Muscle of leg (tissue), 16 donors: ENCODE results near the gene TMEM53. TPM values are rescaled to one million over a fixed set of nuclear protein-coding genes. Genes with fewer than 3 reads are reported as not detected.

Experiments used
- DNase-seq: peaks from one replicate; pipeline ENCODE4 v3.0.0; 2013
- H3K27ac ChIP-seq: one replicate; pipeline ENCODE4 v1.5.1; 2013; ENCODE audit warnings: mild to moderate bottlenecking, low read length, control low read depth
- H3K27me3 ChIP-seq: one replicate; pipeline ENCODE4 v1.6.1; 2013; ENCODE audit warnings: low read length; ENCODE audit not compliant: control insufficient read depth, insufficient read depth
- H3K36me3 ChIP-seq: one replicate; pipeline ENCODE4 v1.6.1; 2013; ENCODE audit warnings: low read length; ENCODE audit not compliant: control insufficient read depth, insufficient read depth
- H3K4me1 ChIP-seq: one replicate; pipeline ENCODE4 v1.6.1; 2013; ENCODE audit warnings: low read length; ENCODE audit not compliant: control insufficient read depth, insufficient read depth
- H3K4me3 ChIP-seq: one replicate; pipeline ENCODE4 v1.5.1; 2013; ENCODE audit warnings: low read length, control low read depth
- H3K9me3 ChIP-seq: replicated peaks from 2 replicates; pipeline ENCODE4 v1.6.1; 2013; ENCODE audit warnings: low read depth, low read length; ENCODE audit not compliant: control insufficient read depth
- WGBS: methylation state at CpG from one replicate; pipeline ENCODE4 v1.1.5; 2013; ENCODE audit warnings: missing lambda C conversion rate; ENCODE audit not compliant: insufficient coverage; 5-methylcytosine and 5-hydroxymethylcytosine counted together
- long read RNA-seq, 11 donors: transcript quantifications; one replicate each; lab custom pipeline, GENCODE V29; 2026
- polyA plus RNA-seq, 8 donors: library from polyadenylated mRNA; unstranded; fragments of 120-200 nt; gene quantifications; one replicate each; pipeline versions ENCODE4 v1.2.1 to v1.2.3, GENCODE V29; 2013; ENCODE audit warnings: inconsistent platforms in 1 of 8, low replicate concordance in 1 of 8; ENCODE audit not compliant: insufficient read length in 8 of 8, insufficient read depth in 1 of 8
- total RNA-seq: library from RNA; stranded (reverse); fragments of 120-200 nt; gene quantifications from one replicate; pipeline ENCODE4 v1.2.4, GENCODE V29; 2013

TMEM53 gene
- total RNA-seq (3.5 TPM), polyA plus RNA-seq (1 to 10 TPM; 5.4 to 7.8 (median 6.4) TPM)
- long read RNA-seq, donor 1, partial matches to known transcripts: 0 of 1 reads
- long read RNA-seq, donor 1, other reads (novel, unspliced or antisense): 0 of 1 reads
- long read RNA-seq, donor 2, partial matches to known transcripts: 0 of 1 reads
- long read RNA-seq, donor 2, other reads (novel, unspliced or antisense): 0 of 1 reads
- long read RNA-seq, donor 3, partial matches to known transcripts: 5 of 20 reads
- long read RNA-seq, donor 3, other reads (novel, unspliced or antisense): 9 of 20 reads
- long read RNA-seq, donor 4, partial matches to known transcripts: 0 of 2 reads
- long read RNA-seq, donor 4, other reads (novel, unspliced or antisense): 0 of 2 reads
- long read RNA-seq, donor 5, partial matches to known transcripts: 0 of 7 reads
- long read RNA-seq, donor 5, other reads (novel, unspliced or antisense): 0 of 7 reads
- long read RNA-seq, donor 6, partial matches to known transcripts: 0 of 6 reads
- long read RNA-seq, donor 6, other reads (novel, unspliced or antisense): 0 of 6 reads
- long read RNA-seq, donor 7, partial matches to known transcripts: 0 of 7 reads
- long read RNA-seq, donor 7, other reads (novel, unspliced or antisense): 0 of 7 reads
- long read RNA-seq, donor 8, partial matches to known transcripts: 0 of 2 reads
- long read RNA-seq, donor 8, other reads (novel, unspliced or antisense): 0 of 2 reads
- long read RNA-seq, donor 9, partial matches to known transcripts: 11 of 17 reads
- long read RNA-seq, donor 9, other reads (novel, unspliced or antisense): 0 of 17 reads
- long read RNA-seq, donor 10, partial matches to known transcripts: 0 of 8 reads
- long read RNA-seq, donor 10, other reads (novel, unspliced or antisense): 0 of 8 reads
- long read RNA-seq, donor 11, partial matches to known transcripts: 0 of 5 reads
- long read RNA-seq, donor 11, other reads (novel, unspliced or antisense): 0 of 5 reads

GRCh38 chr1:44674113-44675000 is at the start of gene TMEM53, which contains the start of gene ARMH1:
Gene TMEM53, minus strand, starts transcription at chr1:44674481. Its CDS starts 90 bp downstream, at chr1:44674391.
Gene ARMH1, plus strand, starts transcription at chr1:44674714. Its CDS starts 14,984 bp downstream, at chr1:44689698.
- H3K27me3 ChIP-seq: no peaks in the 10 kb centered on the region
- peak within 1 kb of the TSS; percentile 98 for H3K27ac ChIP-seq
- 0% methylated on average over 39 of the region's 56 CpGs for WGBS
- no peaks in the 10 kb centered on the region for H3K9me3 ChIP-seq
- peak within 1 kb of the TSS; percentile 84 for H3K4me3 ChIP-seq
- no peaks in the 10 kb centered on the region for H3K36me3 ChIP-seq
- H3K4me1 ChIP-seq: peaks cover 32% of the 10 kb centered on the region
- peak; percentile 99 for DNase-seq

GRCh38 chr1:44723496-44724295 is 49.4 kb upstream of the TMEM53 start:
- no peaks in the 10 kb centered on the region for H3K4me1 ChIP-seq
- DNase-seq: peak; percentile 22
- no peak overlapping the region for H3K27ac ChIP-seq
- H3K27me3 ChIP-seq: no peaks in the 10 kb centered on the region
- H3K4me3 ChIP-seq: no peak overlapping the region
- no peaks in the 10 kb centered on the region for H3K36me3 ChIP-seq
- WGBS: 78% methylated on average over 19 of the region's 28 CpGs
- no peaks in the 10 kb centered on the region for H3K9me3 ChIP-seq

- WGBS: 88% methylated on average over 3 of the region's 9 CpGs
- no peak for DNase-seq
These were observed 48.8 kb upstream of the TMEM53 start for GRCh38 chr1:44723064-44723463.

GRCh38 chr1:44721485-44722361 is 47.4 kb upstream of the TMEM53 start:
- WGBS: 26% methylated on average over 5 of the region's 14 CpGs
- no peaks in the 10 kb centered on the region for H3K9me3 ChIP-seq
- peak; percentile 76 for DNase-seq
- H3K4me3 ChIP-seq: no peak overlapping the region
- no peaks in the 10 kb centered on the region for H3K27me3 ChIP-seq
- no peaks in the 10 kb centered on the region for H3K36me3 ChIP-seq
- H3K4me1 ChIP-seq: no peaks in the 10 kb centered on the region
- H3K27ac ChIP-seq: no peak overlapping the region

More at GRCh38 chr1:44723064-44723463, 48.8 kb upstream of the TMEM53 start:
- Histone ChIP-seq H3K4me3 (no peak overlapping the region), H3K4me1 (no peaks in the 10 kb centered on the region), H3K9me3 (no peaks in the 10 kb centered on the region), H3K27me3 (no peaks in the 10 kb centered on the region), H3K27ac (no peak overlapping the region), H3K36me3 (no peaks in the 10 kb centered on the region)

GRCh38 chr1:44720281-44720680 is 46.0 kb upstream of the TMEM53 start:
- Histone ChIP-seq H3K27ac (no peak overlapping the region), H3K36me3 (no peaks in the 10 kb centered on the region), H3K9me3 (no peaks in the 10 kb centered on the region), H3K4me1 (no peaks in the 10 kb centered on the region), H3K4me3 (no peak overlapping the region), H3K27me3 (no peaks in the 10 kb centered on the region)
- no peak for DNase-seq
- WGBS: 91% methylated on average over 4 of the region's 4 CpGs

GRCh38 chr1:44719318-44719717 is 45.0 kb upstream of the TMEM53 start:
- Histone ChIP-seq H3K4me3 (no peak overlapping the region), H3K9me3 (no peaks in the 10 kb centered on the region), H3K4me1 (no peaks in the 10 kb centered on the region), H3K27me3 (no peaks in the 10 kb centered on the region), H3K36me3 (no peaks in the 10 kb centered on the region), H3K27ac (no peak overlapping the region)
- DNase-seq: no peak
- WGBS: 67% methylated on average over 3 of the region's 5 CpGs

GRCh38 chr1:44718091-44718490 is 43.8 kb upstream of the TMEM53 start:
- no peaks in the 10 kb centered on the region for H3K27me3 ChIP-seq
- H3K27ac ChIP-seq: no peak overlapping the region
- no peak overlapping the region for H3K4me3 ChIP-seq
- no peaks in the 10 kb centered on the region for H3K36me3 ChIP-seq
- H3K9me3 ChIP-seq: no peaks in the 10 kb centered on the region
- DNase-seq: no peak
- H3K4me1 ChIP-seq: no peaks in the 10 kb centered on the region
- 86% methylated on average over 6 of the region's 6 CpGs for WGBS

- no peaks in the 10 kb centered on the region for H3K4me1 ChIP-seq
- no peak overlapping the region for H3K27ac ChIP-seq
- no peak for DNase-seq
- H3K36me3 ChIP-seq: no peaks in the 10 kb centered on the region
- no peaks in the 10 kb centered on the region for H3K27me3 ChIP-seq
- no CpG with 5 or more reads among the region's 1 CpG for WGBS
- no peak overlapping the region for H3K4me3 ChIP-seq
- H3K9me3 ChIP-seq: no peaks in the 10 kb centered on the region
These were observed 43.4 kb upstream of the TMEM53 start for GRCh38 chr1:44717653-44718052.
